Measurements from ENCODE around the gene EYS.

GRCh38 chr6:65182681-65183080 is 524.3 kb downstream of the EYS start:
- no peak for TF ChIP-seq CTCF (IDR thresholded peaks at IDR 0.05)
- TF ChIP-seq POLR2AphosphoS5 (IDR thresholded peaks at IDR 0.05), result no peak
- no peak for TF ChIP-seq POLR2A (IDR thresholded peaks at IDR 0.05)
- no peak for TF ChIP-seq EP300 (IDR thresholded peaks at IDR 0.05)

Data from stomach (tissue), 4 donors.